Ammon's horn (tissue), 1 donor: ENCODE measurements around the gene SPAG5.
A peak's percentile ranks its signal among the peaks of the same experiment; 100 is the strongest.

Experiments
- DNase-seq: peaks from one replicate; pipeline ENCODE4 v3.0.0-alpha.2; 2016; ENCODE audit warnings: low spot score

SPAG5 gene

GRCh38 chr17:28571361-28572122 is 27.3 kb downstream of the SPAG5 start, which contains the start of gene PIGS:
Gene PIGS, minus strand, starts transcription at chr17:28571524. Its CDS starts 28 bp downstream, at chr17:28571496.
- DNase-seq: peak; percentile 98

GRCh38 chr17:28570716-28571360 is 28.0 kb downstream of the SPAG5 start:
- DNase-seq: peak; percentile 63

- no peak for DNase-seq
Measured at GRCh38 chr17:28569446-28569845, 29.4 kb downstream of the SPAG5 start.

- no peak for DNase-seq
Measured at GRCh38 chr17:28567604-28568003, 31.2 kb downstream of the SPAG5 start.

- DNase-seq: no peak
Measured at GRCh38 chr17:28563475-28563874, 35.4 kb downstream of the SPAG5 start.

- no peak for DNase-seq
Measured at GRCh38 chr17:28555022-28555421, 43.8 kb downstream of the SPAG5 start.

- DNase-seq: no peak
Measured at GRCh38 chr17:28554565-28554964, 44.3 kb downstream of the SPAG5 start.

- DNase-seq: no peak
Measured at GRCh38 chr17:28553000-28553505, 45.8 kb downstream of the SPAG5 start.

- DNase-seq: peak; percentile 76
Measured at GRCh38 chr17:28552176-28552999, 46.4 kb downstream of the SPAG5 start, which contains the start of gene UNC119. Gene UNC119, minus strand, starts transcription at chr17:28552624. Its CDS starts 67 bp downstream, at chr17:28552557.

GRCh38 chr17:28551421-28552175 is 47.2 kb downstream of the SPAG5 start:
- DNase-seq: no peak

- no peak for DNase-seq
Measured at GRCh38 chr17:28550858-28551257, 48.0 kb downstream of the SPAG5 start.

- no peak for DNase-seq
Measured at GRCh38 chr17:28549236-28550132, 49.3 kb downstream of the SPAG5 start.

GRCh38 chr17:28548417-28549130 is 50.3 kb downstream of the SPAG5 start:
- no peak for DNase-seq

- DNase-seq: peak; percentile 71
Measured at GRCh38 chr17:28547623-28548416, 51.0 kb downstream of the SPAG5 start.

GRCh38 chr17:28547096-28547622 is 51.7 kb downstream of the SPAG5 start:
- no peak for DNase-seq

- DNase-seq: no peak
Measured at GRCh38 chr17:28545787-28546415, 52.9 kb downstream of the SPAG5 start.

- DNase-seq: no peak
Measured at GRCh38 chr17:28545141-28545503, 53.7 kb downstream of the SPAG5 start.
